Left lobe of liver (tissue), 2 donors: ENCODE data around the gene ZNF750. TPM values are rescaled to one million over a fixed set of nuclear protein-coding genes. Genes with fewer than 3 reads are reported as not detected.

Source experiments
- ATAC-seq: fragments of 200-7000 bp; cut with Tn5 transposase; one replicate; pipeline ENCODE4 v1.9.1; 2020; ENCODE audit warnings: mild to moderate bottlenecking, moderate library complexity
- DNase-seq: peaks from one replicate; pipeline ENCODE4 v3.0.0-alpha.2; 2020; ENCODE audit warnings: low spot score
- total RNA-seq: library from RNA; stranded (reverse); gene quantifications from one replicate; pipeline ENCODE4 v1.2.1, GENCODE V29; 2021
- donor health status: DM: no; HTN: no; CAD: no; lungs with moderate emphysema.
- donor health status: DM: no; HTN: yes; CAD: no.

Gene ZNF750
- total RNA-seq, 1 donor from 2014 or later, result 0.08 TPM

GRCh38 chr17:82873521-82873920 is 33.7 kb upstream of the ZNF750 start:
- DNase-seq (no peak), ATAC-seq (no peak)

- ATAC-seq, result no peak
- no peak for DNase-seq
Observed at GRCh38 chr17:82872591-82873520, 33.0 kb upstream of the ZNF750 start.

- DNase-seq (no peak), ATAC-seq (no peak)
Observed at GRCh38 chr17:82871776-82872561, 32.1 kb upstream of the ZNF750 start.

GRCh38 chr17:82871056-82871775 is 31.4 kb upstream of the ZNF750 start:
- DNase-seq, result no peak
- ATAC-seq, result no peak

GRCh38 chr17:82870541-82870940 is 30.7 kb upstream of the ZNF750 start:
- DNase-seq, result no peak
- ATAC-seq, result no peak

GRCh38 chr17:82870091-82870491 is 30.3 kb upstream of the ZNF750 start:
- no peak for ATAC-seq

GRCh38 chr17:82869536-82869935 is 29.7 kb upstream of the ZNF750 start:
- DNase-seq (no peak), ATAC-seq (no peak)

More at GRCh38 chr17:82870091-82870491, 30.3 kb upstream of the ZNF750 start:
- DNase-seq, result no peak

GRCh38 chr17:82868715-82869131 is 28.9 kb upstream of the ZNF750 start:
- no peak for DNase-seq
- ATAC-seq, result no peak

GRCh38 chr17:82867763-82868325 is 28.0 kb upstream of the ZNF750 start:
- DNase-seq (no peak), ATAC-seq (no peak)

GRCh38 chr17:82866590-82867191 is 26.9 kb upstream of the ZNF750 start:
- ATAC-seq (no peak), DNase-seq (no peak)

- ATAC-seq (no peak), DNase-seq (no peak)
Observed at GRCh38 chr17:82865774-82866395, 26.1 kb upstream of the ZNF750 start.

- ATAC-seq (no peak), DNase-seq (no peak)
Observed at GRCh38 chr17:82865274-82865673, 25.5 kb upstream of the ZNF750 start.

- DNase-seq (no peak), ATAC-seq (no peak)
Observed at GRCh38 chr17:82864713-82865248, 25.0 kb upstream of the ZNF750 start.

- no peak for ATAC-seq
- DNase-seq, result no peak
Observed at GRCh38 chr17:82863941-82864712, 24.3 kb upstream of the ZNF750 start.

- DNase-seq, result no peak
Observed at GRCh38 chr17:82863383-82863940, 23.6 kb upstream of the ZNF750 start.

GRCh38 chr17:82862737-82863382 is 23.0 kb upstream of the ZNF750 start:
- no peak for ATAC-seq
- DNase-seq, result no peak

More at GRCh38 chr17:82863383-82863940, 23.6 kb upstream of the ZNF750 start:
- no peak for ATAC-seq

- ATAC-seq, result no peak
Observed at GRCh38 chr17:82862191-82862590, 22.4 kb upstream of the ZNF750 start.

GRCh38 chr17:82861393-82861775 is 21.6 kb upstream of the ZNF750 start:
- DNase-seq (no peak), ATAC-seq (no peak)

More at GRCh38 chr17:82862191-82862590, 22.4 kb upstream of the ZNF750 start:
- no peak for DNase-seq
